Astrocyte (in vitro differentiated cells and primary cell): ENCODE measurements around the gene TGFB2.

ENCODE experiments used
- EZH2 ChIP-seq: IDR thresholded peaks from 2 replicates; pipeline ENCODE4 v1.6.1; 2012; ENCODE audit warnings: mild to moderate bottlenecking, low read length, inconsistent platforms; ENCODE audit not compliant: insufficient read depth
- TF ChIP-seq, protein P1 (sequence below): IDR thresholded peaks from 2 replicates; pipeline ENCODE4 v1.5.1; 2011; ENCODE audit warnings: low read depth, mild to moderate bottlenecking, inconsistent platforms, low read length, moderate library complexity; ENCODE audit not compliant: insufficient read depth

DNA sequence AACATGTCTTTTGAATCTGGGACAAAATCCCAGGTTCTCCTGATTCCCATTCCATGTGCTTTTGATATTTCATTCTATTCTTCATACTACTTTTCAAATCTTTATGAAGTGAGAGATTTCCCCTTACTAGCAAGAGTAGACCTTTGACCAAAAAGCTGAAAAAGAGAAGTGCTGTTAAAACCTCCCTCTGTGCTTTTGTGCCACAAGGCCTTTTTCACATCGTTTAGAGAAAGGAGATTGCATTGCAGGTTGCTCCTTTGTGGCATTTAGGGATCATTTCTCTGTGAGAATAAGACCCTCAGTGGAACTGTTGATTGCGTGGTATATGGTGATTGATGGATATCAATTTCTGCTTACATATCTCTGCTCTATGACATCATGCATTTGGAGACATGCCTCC lies 148.8 kb downstream of the TGFB2 start:
- TF ChIP-seq, protein P1, sequence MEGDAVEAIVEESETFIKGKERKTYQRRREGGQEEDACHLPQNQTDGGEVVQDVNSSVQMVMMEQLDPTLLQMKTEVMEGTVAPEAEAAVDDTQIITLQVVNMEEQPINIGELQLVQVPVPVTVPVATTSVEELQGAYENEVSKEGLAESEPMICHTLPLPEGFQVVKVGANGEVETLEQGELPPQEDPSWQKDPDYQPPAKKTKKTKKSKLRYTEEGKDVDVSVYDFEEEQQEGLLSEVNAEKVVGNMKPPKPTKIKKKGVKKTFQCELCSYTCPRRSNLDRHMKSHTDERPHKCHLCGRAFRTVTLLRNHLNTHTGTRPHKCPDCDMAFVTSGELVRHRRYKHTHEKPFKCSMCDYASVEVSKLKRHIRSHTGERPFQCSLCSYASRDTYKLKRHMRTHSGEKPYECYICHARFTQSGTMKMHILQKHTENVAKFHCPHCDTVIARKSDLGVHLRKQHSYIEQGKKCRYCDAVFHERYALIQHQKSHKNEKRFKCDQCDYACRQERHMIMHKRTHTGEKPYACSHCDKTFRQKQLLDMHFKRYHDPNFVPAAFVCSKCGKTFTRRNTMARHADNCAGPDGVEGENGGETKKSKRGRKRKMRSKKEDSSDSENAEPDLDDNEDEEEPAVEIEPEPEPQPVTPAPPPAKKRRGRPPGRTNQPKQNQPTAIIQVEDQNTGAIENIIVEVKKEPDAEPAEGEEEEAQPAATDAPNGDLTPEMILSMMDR = no peak
- TF ChIP-seq EZH2 = no peak
